OCI-LY7 (cell line): ENCODE measurements around the gene FGD4. TPM values are rescaled to one million over a fixed set of nuclear protein-coding genes. Genes with fewer than 3 reads are reported as not detected.

Experiments used
- BruUV-seq: library from RNA; stranded (reverse); fragments of 400-500 nt; replicated peaks from 2 replicates; lab custom pipeline; 2021; lab: Mats Ljungman, UMichigan
- CTCF ChIA-PET: fragments of 300-600 bp; sonication (Branson Sonifier 250); formaldehyde crosslinking; loops from one replicate; lab custom pipeline; 2022; ENCODE audit warnings: antibody characterized with exemption; ENCODE audit not compliant: unreplicated experiment; lab: Charles Lee
- POLR2A ChIA-PET: fragments of 300-600 bp; sonication (Branson Sonifier 250); formaldehyde crosslinking; loops from one replicate; lab custom pipeline; 2022; ENCODE audit warnings: antibody characterized with exemption; lab: Charles Lee
- DNase-seq: peaks from one replicate; pipeline ENCODE4 v3.0.0-alpha.2; 2015; ENCODE audit warnings: low spot score
- H2AFZ ChIP-seq: fragments of 200-600 bp; sonication (generic), shearing (Covaris generic); 2 replicates; pipeline ENCODE4 v1.6.1; 2014; ENCODE audit warnings: mild to moderate bottlenecking, antibody characterized with exemption, low read length, moderate library complexity
- H3K27ac ChIP-seq: fragments of 200-600 bp; sonication (generic); 2 replicates; pipeline ENCODE4 v1.5.1; 2014; ENCODE audit warnings: mixed run types, low read depth, mild to moderate bottlenecking, moderate library complexity, low read length, inconsistent platforms; ENCODE audit not compliant: poor library complexity, severe bottlenecking
- H3K36me3 ChIP-seq: fragments of 200-600 bp; sonication (generic); 2 replicates; pipeline ENCODE4 v1.6.1; 2014; ENCODE audit warnings: mild to moderate bottlenecking, antibody characterized with exemption, low read length, moderate library complexity, mixed read lengths; ENCODE audit not compliant: insufficient read depth
- H3K4me1 ChIP-seq: fragments of 200-600 bp; sonication (generic); 2 replicates; pipeline ENCODE4 v1.5.1; 2014; ENCODE audit warnings: mild to moderate bottlenecking, low read length; ENCODE audit not compliant: insufficient read depth, poor library complexity, severe bottlenecking
- H3K4me2 ChIP-seq: fragments of 200-600 bp; sonication (generic); 2 replicates; pipeline ENCODE4 v1.6.1; 2014; ENCODE audit warnings: mild to moderate bottlenecking, low read length
- H3K4me3 ChIP-seq: fragments of 200-600 bp; sonication (generic); 2 replicates; pipeline ENCODE4 v1.5.1; 2014; ENCODE audit warnings: mild to moderate bottlenecking, low read depth, low read length; ENCODE audit not compliant: poor library complexity, severe bottlenecking
- H3K79me2 ChIP-seq: fragments of 200-600 bp; sonication (generic); 2 replicates; pipeline ENCODE4 v1.6.1; 2016; ENCODE audit warnings: low read depth, mild to moderate bottlenecking, low read length, moderate library complexity, mixed read lengths; ENCODE audit not compliant: insufficient read depth
- H3K9me2 ChIP-seq: fragments of 200-600 bp; sonication (generic); 2 replicates; pipeline ENCODE4 v1.6.1; 2016; ENCODE audit warnings: mild to moderate bottlenecking, low read length, mixed read lengths; ENCODE audit not compliant: insufficient read depth
- H3K9me3 ChIP-seq: fragments of 200-600 bp; sonication (generic); 2 replicates; pipeline ENCODE4 v1.6.1; 2014; ENCODE audit warnings: mild to moderate bottlenecking, mixed run types, low read length, mixed read lengths
- H4K20me1 ChIP-seq: fragments of 200-600 bp; sonication (generic); 2 replicates; pipeline ENCODE4 v1.6.1; 2014; ENCODE audit warnings: mild to moderate bottlenecking, antibody characterized with exemption, low read length, moderate library complexity, mixed read lengths; ENCODE audit not compliant: insufficient read depth
- EZH2phosphoT487 ChIP-seq: fragments of 200-600 bp; sonication (generic); IDR thresholded peaks from 2 replicates; pipeline ENCODE4 v1.6.1; 2018; ENCODE audit warnings: low read depth, borderline replicate concordance, mild to moderate bottlenecking, mixed run types, antibody characterized with exemption, low read length, moderate library complexity, mixed read lengths
- intact Hi-C: fragments of 100-400 bp; cut with micrococcal nuclease; formaldehyde crosslinking; loops from one replicate; pipeline ENCODE4 v1.10.0; 2022; ENCODE audit not compliant: unreplicated experiment
- total RNA-seq, 2 experiments: library from RNA; depleted of rRNA in 1 of 2; stranded (reverse); fragments of >200 nt in 1 of 2; shearing (Covaris generic) in 1 of 2; gene quantifications; 2 replicates each; pipeline ENCODE4 v1.2.3, GENCODE V29; 2014 to 2022
- TF ChIP-seq, protein P1 (sequence below): fragments of 200-600 bp; sonication (generic); conservative IDR thresholded peaks from 2 replicates; pipeline ENCODE4 v1.5.1; 2014; ENCODE audit warnings: mild to moderate bottlenecking, antibody characterized with exemption, low read length, moderate library complexity, mixed read lengths

FGD4 gene
- total RNA-seq, 2 experiments from 2014 or later, result 14.9 to 19.3 TPM

DNA sequence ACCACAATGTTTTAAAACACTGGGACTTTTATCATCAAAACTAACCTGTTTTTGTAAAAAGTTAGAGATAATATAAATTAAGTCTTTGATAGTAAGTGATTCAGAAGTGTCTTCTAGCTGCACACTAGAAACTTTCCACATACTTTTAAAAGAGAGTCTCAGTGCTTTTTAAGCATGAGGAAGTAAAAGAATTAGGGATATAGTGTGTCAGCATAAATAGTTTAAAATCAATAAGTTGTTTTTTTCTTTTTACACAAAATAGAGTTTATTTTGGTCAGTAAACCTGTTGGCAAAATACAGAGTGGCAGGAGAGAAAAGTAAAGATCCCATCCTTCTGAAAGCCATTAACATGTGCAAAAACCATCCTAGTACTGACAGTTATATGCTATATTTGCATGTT is 281.4 kb downstream of the FGD4 start:
- TF ChIP-seq, protein P1, sequence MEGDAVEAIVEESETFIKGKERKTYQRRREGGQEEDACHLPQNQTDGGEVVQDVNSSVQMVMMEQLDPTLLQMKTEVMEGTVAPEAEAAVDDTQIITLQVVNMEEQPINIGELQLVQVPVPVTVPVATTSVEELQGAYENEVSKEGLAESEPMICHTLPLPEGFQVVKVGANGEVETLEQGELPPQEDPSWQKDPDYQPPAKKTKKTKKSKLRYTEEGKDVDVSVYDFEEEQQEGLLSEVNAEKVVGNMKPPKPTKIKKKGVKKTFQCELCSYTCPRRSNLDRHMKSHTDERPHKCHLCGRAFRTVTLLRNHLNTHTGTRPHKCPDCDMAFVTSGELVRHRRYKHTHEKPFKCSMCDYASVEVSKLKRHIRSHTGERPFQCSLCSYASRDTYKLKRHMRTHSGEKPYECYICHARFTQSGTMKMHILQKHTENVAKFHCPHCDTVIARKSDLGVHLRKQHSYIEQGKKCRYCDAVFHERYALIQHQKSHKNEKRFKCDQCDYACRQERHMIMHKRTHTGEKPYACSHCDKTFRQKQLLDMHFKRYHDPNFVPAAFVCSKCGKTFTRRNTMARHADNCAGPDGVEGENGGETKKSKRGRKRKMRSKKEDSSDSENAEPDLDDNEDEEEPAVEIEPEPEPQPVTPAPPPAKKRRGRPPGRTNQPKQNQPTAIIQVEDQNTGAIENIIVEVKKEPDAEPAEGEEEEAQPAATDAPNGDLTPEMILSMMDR, result no peak
- no peak for TF ChIP-seq EZH2phosphoT487
- Histone ChIP-seq H3K27ac (no peak overlapping the region), H3K4me2 (peak overlapping the region; percentile 83), H3K9me2 (no peaks in the 10 kb centered on the region), H3K4me3 (peak overlapping the region; percentile 87), H2AFZ (no peak overlapping the region), H3K4me1 (peaks cover 18% of the 10 kb centered on the region), H3K9me3 (no peaks in the 10 kb centered on the region), H4K20me1 (peaks cover 8% of the 10 kb centered on the region), H3K36me3 (peaks cover 30% of the 10 kb centered on the region), H3K79me2 (peaks cover 63% of the 10 kb centered on the region)
- no TSS peak for BruUV-seq
- ChIA-PET POLR2A (no interaction called here), CTCF (no interaction called here)
- DNase-seq, result no peak
- intact Hi-C loops, result no loop called here

DNA sequence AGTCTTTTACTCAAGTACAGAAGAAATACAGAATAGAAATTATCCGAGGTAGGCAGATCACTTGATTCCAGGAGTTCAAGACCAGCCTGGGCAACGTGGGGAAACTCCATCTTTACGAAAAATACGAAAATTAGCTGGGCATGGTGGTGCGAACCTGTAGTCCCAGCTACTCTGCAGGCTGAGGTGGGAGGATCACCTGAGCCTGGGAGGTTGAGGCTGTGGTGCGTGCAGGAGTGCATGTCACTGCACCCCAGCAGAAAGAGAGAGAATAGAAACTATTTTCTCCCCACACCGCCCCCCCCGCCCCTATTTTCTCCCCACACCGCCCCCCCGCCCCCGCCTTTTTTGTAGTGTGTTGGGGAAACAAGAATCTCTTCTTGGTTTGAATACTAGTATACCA is 281.9 kb downstream of the FGD4 start:
- H3K27ac ChIP-seq, result no peak overlapping the region
- no peaks in the 10 kb centered on the region for H3K9me3 ChIP-seq
- TF ChIP-seq, protein P1, result no peak
- no peak for TF ChIP-seq EZH2phosphoT487
- ChIA-PET POLR2A (interaction anchor here (0.6 kb wide), 1 partner anchor 163 kb away, joined by 3 read pairs; no protein-coding TSS in a partner anchor), CTCF (no interaction called here)
- no peak for DNase-seq
- H3K4me1 ChIP-seq, result peaks cover 18% of the 10 kb centered on the region
- no peak overlapping the region for H2AFZ ChIP-seq
- peak overlapping the region; percentile 87 for H3K4me3 ChIP-seq
- H3K36me3 ChIP-seq, result peaks cover 35% of the 10 kb centered on the region
- intact Hi-C loops, result no loop called here
- peak overlapping the region; percentile 83 for H3K4me2 ChIP-seq
- no peaks in the 10 kb centered on the region for H3K9me2 ChIP-seq
- no TSS peak for BruUV-seq
- H3K79me2 ChIP-seq, result peaks cover 68% of the 10 kb centered on the region
- H4K20me1 ChIP-seq, result peaks cover 8% of the 10 kb centered on the region

DNA sequence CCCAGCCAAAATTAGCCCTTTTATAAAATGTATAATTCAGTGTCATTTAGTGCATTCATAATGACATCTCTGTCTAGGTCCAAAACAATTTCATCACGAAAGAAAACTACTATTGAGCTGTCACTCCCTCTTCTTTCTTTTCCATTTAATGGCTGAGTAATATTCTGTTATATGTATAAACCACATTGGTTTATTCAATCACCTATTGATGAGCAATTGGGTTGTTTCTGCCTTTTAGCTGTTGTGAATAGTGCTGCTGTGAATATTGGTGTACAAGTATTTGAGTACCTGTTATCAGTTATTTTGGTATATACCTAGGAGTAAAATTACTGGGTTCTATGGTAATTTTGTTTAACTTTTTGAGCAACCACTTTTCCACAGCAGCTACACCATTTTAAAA is 287.0 kb downstream of the FGD4 start:
- BruUV-seq, result no TSS peak
- no peaks in the 10 kb centered on the region for H3K9me2 ChIP-seq
- no peak overlapping the region for H3K4me3 ChIP-seq
- peaks cover 97% of the 10 kb centered on the region for H3K79me2 ChIP-seq
- H3K36me3 ChIP-seq, result peaks cover 75% of the 10 kb centered on the region
- TF ChIP-seq EZH2phosphoT487, result no peak
- TF ChIP-seq, protein P1, result no peak
- H3K4me2 ChIP-seq, result no peak overlapping the region
- CTCF ChIA-PET, result no interaction called here
- H2AFZ ChIP-seq, result no peak overlapping the region
- intact Hi-C loops, result no loop called here
- H4K20me1 ChIP-seq, result no peaks in the 10 kb centered on the region; the same call in 1 of the 2 replicates
- no peak for DNase-seq
- H3K9me3 ChIP-seq, result no peaks in the 10 kb centered on the region
- POLR2A ChIA-PET, result interaction anchor here (1.0 kb wide), 1 partner anchor 16 kb away, joined by 4 read pairs; no protein-coding TSS in a partner anchor
- H3K27ac ChIP-seq, result no peak overlapping the region
- peaks cover 8% of the 10 kb centered on the region for H3K4me1 ChIP-seq
